CD14-positive monocyte (primary cell): ENCODE data around the gene FBXW4. TPM values are rescaled to one million over a fixed set of nuclear protein-coding genes. Genes with fewer than 3 reads are reported as not detected.

Experiments
- DNase-seq, 3 donors: peaks; one replicate each; pipeline ENCODE4 v3.0.0-alpha.2; 2011 to 2022
- H2AFZ ChIP-seq: 2 replicates; pipeline ENCODE4 v1.6.0; 2012; ENCODE audit warnings: mild to moderate bottlenecking, low read depth, low read length, inconsistent platforms; ENCODE audit not compliant: insufficient read depth, poor library complexity, severe bottlenecking
- H3K27ac ChIP-seq, 2 donors: 1 replicate in 1 of 2; 2 replicates in 1 of 2; pipeline ENCODE4 v1.5.1; 2012 to 2013; ENCODE audit warnings: low read length in 2 of 2, control low read depth in 1 of 2, inconsistent platforms in 1 of 2, low read depth in 1 of 2, mild to moderate bottlenecking in 1 of 2
- H3K27me3 ChIP-seq, 2 donors: one replicate each; pipeline versions ENCODE4 v1.6.0 to v1.6.1; 2011 to 2013; ENCODE audit warnings: low read length in 2 of 2; ENCODE audit not compliant: control insufficient read depth in 2 of 2, insufficient read depth in 2 of 2
- H3K36me3 ChIP-seq, 2 donors: replicated peaks in 1 of 2; 1 replicate in 1 of 2; 2 replicates in 1 of 2; pipeline versions ENCODE4 v1.5.1 to v1.6.1; 2012 to 2013; ENCODE audit warnings: low read length in 2 of 2, control low read depth in 1 of 2, inconsistent platforms in 1 of 2, mild to moderate bottlenecking in 1 of 2; ENCODE audit not compliant: insufficient read depth in 2 of 2, control insufficient read depth in 1 of 2
- H3K4me1 ChIP-seq, 2 donors: 1 replicate in 1 of 2; 2 replicates in 1 of 2; pipeline versions ENCODE4 v1.5.1 to v1.6.1; 2012 to 2013; ENCODE audit warnings: low read length in 2 of 2, control low read depth in 1 of 2, inconsistent platforms in 1 of 2, mild to moderate bottlenecking in 1 of 2, moderate library complexity in 1 of 2; ENCODE audit not compliant: insufficient read depth in 2 of 2, control insufficient read depth in 1 of 2
- H3K4me2 ChIP-seq: replicated peaks from 2 replicates; pipeline ENCODE3; 2012; ENCODE audit warnings: low read length, moderate library complexity, mild to moderate bottlenecking; ENCODE audit not compliant: poor library complexity, severe bottlenecking; ENCODE audit errors: extremely low read depth
- H3K4me3 ChIP-seq, 3 experiments: fragments of 200-600 bp in 1 of 3; sonication (generic) in 1 of 3; replicated peaks in 1 of 3; 1 replicate in 2 of 3; 2 replicates in 1 of 3; pipeline ENCODE4 v1.5.1; 2011 to 2013; ENCODE audit warnings: low read length in 3 of 3, mild to moderate bottlenecking in 3 of 3, control low read depth in 2 of 3, low read depth in 2 of 3, inconsistent platforms in 1 of 3, moderate library complexity in 1 of 3
- H3K79me2 ChIP-seq: 2 replicates; pipeline ENCODE4 v1.6.0; 2012; ENCODE audit warnings: mild to moderate bottlenecking, control low read depth, inconsistent platforms, low read length, moderate library complexity; ENCODE audit not compliant: insufficient read depth
- H3K9ac ChIP-seq: 2 replicates; pipeline ENCODE4 v1.6.0; 2017; ENCODE audit warnings: low read length, mild to moderate bottlenecking; ENCODE audit not compliant: insufficient read depth, poor library complexity, severe bottlenecking
- H3K9me3 ChIP-seq, 2 donors: replicated peaks in 1 of 2; 1 replicate in 1 of 2; 2 replicates in 1 of 2; pipeline versions ENCODE4 v1.5.1 to v1.6.1; 2012 to 2013; ENCODE audit warnings: low read length in 2 of 2, control low read depth in 1 of 2; ENCODE audit not compliant: control insufficient read depth in 1 of 2, insufficient read depth in 1 of 2
- H4K20me1 ChIP-seq: 2 replicates; pipeline ENCODE4 v1.6.0; 2012; ENCODE audit warnings: mild to moderate bottlenecking, low read length, control low read depth, moderate library complexity; ENCODE audit not compliant: insufficient read depth
- H3K27ac Mint-ChIP-seq, 7 donors: one replicate each; pipeline ENCODE4 v1.8.0; 2020; ENCODE audit warnings: mild to moderate bottlenecking in 7 of 7, mixed read lengths in 7 of 7, moderate library complexity in 6 of 7, inconsistent platforms in 2 of 7
- H3K27me3 Mint-ChIP-seq, 3 donors: one replicate each; pipeline ENCODE4 v1.8.0; 2021 to 2022; ENCODE audit warnings: low read depth in 3 of 3, mild to moderate bottlenecking in 3 of 3, mixed read lengths in 3 of 3, moderate library complexity in 3 of 3, inconsistent platforms in 1 of 3
- H3K36me3 Mint-ChIP-seq, 2 donors: one replicate each; pipeline ENCODE4 v1.8.0; 2020; ENCODE audit warnings: mixed read lengths in 2 of 2, inconsistent platforms in 1 of 2, mild to moderate bottlenecking in 1 of 2
- H3K4me1 Mint-ChIP-seq: one replicate; pipeline ENCODE4 v1.8.0; 2020; ENCODE audit warnings: mild to moderate bottlenecking, mixed read lengths
- H3K4me3 Mint-ChIP-seq, 2 donors: one replicate each; pipeline ENCODE4 v1.8.0; 2020; ENCODE audit warnings: mild to moderate bottlenecking in 2 of 2, mixed read lengths in 2 of 2, moderate library complexity in 1 of 2
- H3K9me3 Mint-ChIP-seq, 7 donors: one replicate each; pipeline ENCODE4 v1.8.0; 2020 to 2022; ENCODE audit warnings: mixed read lengths in 7 of 7, mild to moderate bottlenecking in 6 of 7, moderate library complexity in 6 of 7, inconsistent platforms in 2 of 7
- WGBS: methylation state at CpG from one replicate; pipeline ENCODE4 v1.1.5; 2013; ENCODE audit warnings: missing lambda C conversion rate; ENCODE audit not compliant: insufficient coverage; 5-methylcytosine and 5-hydroxymethylcytosine counted together
- intact Hi-C, 2 donors: fragments of 100-400 bp; cut with micrococcal nuclease; formaldehyde crosslinking; loops; one replicate each; pipeline versions ENCODE4 v1.15.0 to v1.15.1; 2023
- polyA plus RNA-seq, 3 donors: library from polyadenylated mRNA; depleted of rRNA in 1 of 3; unstranded in 2 of 3; stranded (reverse) in 1 of 3; fragments of 300-500 nt in 2 of 3; fragments of >200 nt in 1 of 3; fragmentation: Illumina TruSeq in 2 of 3; gene quantifications; 1 replicate in 2 of 3; 2 replicates in 1 of 3; pipeline ENCODE4 v1.2.3, GENCODE V29; 2012 to 2021
- TF ChIP-seq, protein P1 (sequence below): fragments of 200-600 bp; IDR thresholded peaks from one replicate; pipeline ENCODE4 v1.8.0; 2022; ENCODE audit warnings: antibody characterized with exemption, mild to moderate bottlenecking

FBXW4 gene
- polyA plus RNA-seq, 3 donors = 1.1 to 30.8 (median 1.8) TPM

DNA sequence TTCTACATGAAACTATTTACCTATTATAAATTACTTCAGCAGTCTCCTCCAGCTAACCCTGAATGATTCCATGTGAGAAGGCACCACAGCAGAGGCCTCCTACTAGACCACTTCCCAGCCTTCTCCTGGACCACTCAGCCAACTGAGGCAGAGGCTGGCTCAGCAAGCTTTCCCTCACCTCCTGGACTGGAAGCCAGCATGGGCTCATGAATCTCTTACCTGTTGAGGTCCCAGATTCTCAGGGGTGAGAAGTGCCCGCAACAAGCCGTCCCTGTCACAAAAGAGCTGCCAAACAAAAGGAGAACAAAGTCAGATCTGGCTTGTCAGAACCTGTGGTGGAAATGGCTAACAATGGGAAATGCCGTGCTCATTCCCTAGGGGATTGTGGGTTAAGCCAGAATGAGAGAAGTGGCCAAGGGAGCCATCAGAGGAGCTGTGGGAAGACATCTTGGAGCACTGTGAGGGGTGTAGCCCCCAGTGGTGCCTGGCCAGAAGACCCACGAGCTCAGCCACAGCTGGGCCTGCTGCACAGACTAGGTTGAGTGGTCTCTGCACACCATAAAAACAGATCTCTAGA, 70.4 kb downstream of the FBXW4 start:
- H3K4me2 ChIP-seq = no peak overlapping the region
- Mint-ChIP-seq H3K27me3 (peaks cover 0 to 1% (median 0%) of the 10 kb centered on the region in 3 donors), H3K36me3 (peaks cover 65 to 80% of the 10 kb centered on the region in 2 donors), H3K27ac (peak overlapping the region in 5 of 7 donors; percentile 8 to 74 (median 51)), H3K4me1 (peaks cover 28% of the 10 kb centered on the region), H3K9me3 (peaks cover 0 to 2% (median 0%) of the 10 kb centered on the region in 7 donors), H3K4me3 (no peak overlapping the region)
- peaks cover 13 to 15% of the 10 kb centered on the region in 2 donors for H3K4me1 ChIP-seq
- H3K27ac ChIP-seq = peak overlapping the region in 1 of 2 donors; percentile 25
- no peak overlapping the region for H2AFZ ChIP-seq
- WGBS = 71% methylated on average over 4 of the region's 4 CpGs
- H3K9ac ChIP-seq = peak overlapping the region; percentile 1
- no peaks in the 10 kb centered on the region for H3K9me3 ChIP-seq
- no peaks in the 10 kb centered on the region for H3K27me3 ChIP-seq
- intact Hi-C loops = no loop called here
- H4K20me1 ChIP-seq = peaks cover 22% of the 10 kb centered on the region
- H3K79me2 ChIP-seq = no peaks in the 10 kb centered on the region
- DNase-seq = no peak
- H3K36me3 ChIP-seq = peaks cover 17 to 99% of the 10 kb centered on the region in 2 donors
- H3K4me3 ChIP-seq = no peak overlapping the region
- TF ChIP-seq, protein P1, sequence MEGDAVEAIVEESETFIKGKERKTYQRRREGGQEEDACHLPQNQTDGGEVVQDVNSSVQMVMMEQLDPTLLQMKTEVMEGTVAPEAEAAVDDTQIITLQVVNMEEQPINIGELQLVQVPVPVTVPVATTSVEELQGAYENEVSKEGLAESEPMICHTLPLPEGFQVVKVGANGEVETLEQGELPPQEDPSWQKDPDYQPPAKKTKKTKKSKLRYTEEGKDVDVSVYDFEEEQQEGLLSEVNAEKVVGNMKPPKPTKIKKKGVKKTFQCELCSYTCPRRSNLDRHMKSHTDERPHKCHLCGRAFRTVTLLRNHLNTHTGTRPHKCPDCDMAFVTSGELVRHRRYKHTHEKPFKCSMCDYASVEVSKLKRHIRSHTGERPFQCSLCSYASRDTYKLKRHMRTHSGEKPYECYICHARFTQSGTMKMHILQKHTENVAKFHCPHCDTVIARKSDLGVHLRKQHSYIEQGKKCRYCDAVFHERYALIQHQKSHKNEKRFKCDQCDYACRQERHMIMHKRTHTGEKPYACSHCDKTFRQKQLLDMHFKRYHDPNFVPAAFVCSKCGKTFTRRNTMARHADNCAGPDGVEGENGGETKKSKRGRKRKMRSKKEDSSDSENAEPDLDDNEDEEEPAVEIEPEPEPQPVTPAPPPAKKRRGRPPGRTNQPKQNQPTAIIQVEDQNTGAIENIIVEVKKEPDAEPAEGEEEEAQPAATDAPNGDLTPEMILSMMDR = no peak

GRCh38 chr10:101623528-101623927, 71.4 kb downstream of the FBXW4 start:
- Histone ChIP-seq H3K9me3 (no peaks in the 10 kb centered on the region), H3K27me3 (no peaks in the 10 kb centered on the region), H3K27ac (no peak overlapping the region), H2AFZ (no peak overlapping the region), H3K36me3 (peaks cover 17 to 89% of the 10 kb centered on the region in 2 donors), H3K4me3 (no peak overlapping the region), H3K9ac (no peak overlapping the region), H3K4me1 (peaks cover 20 to 22% of the 10 kb centered on the region in 2 donors), H3K79me2 (no peaks in the 10 kb centered on the region), H3K4me2 (no peak overlapping the region), H4K20me1 (peaks cover 28% of the 10 kb centered on the region)
- H3K4me1 Mint-ChIP-seq = peaks cover 37% of the 10 kb centered on the region
- TF ChIP-seq, protein P1 = no peak
- no peak for DNase-seq
- intact Hi-C loops = no loop called here
- peaks cover 0 to 2% (median 0%) of the 10 kb centered on the region in 7 donors for H3K9me3 Mint-ChIP-seq
- no CpG with 5 or more reads among the region's 1 CpG for WGBS
- H3K36me3 Mint-ChIP-seq = peaks cover 58 to 86% of the 10 kb centered on the region in 2 donors
- no peak overlapping the region for H3K4me3 Mint-ChIP-seq
- peaks cover 0 to 1% (median 0%) of the 10 kb centered on the region in 3 donors for H3K27me3 Mint-ChIP-seq
- peak overlapping the region in 1 of 7 donors; percentile 16 for H3K27ac Mint-ChIP-seq
